GM21528 (cell line): ENCODE results near the gene RNF223.
"Not testable (repeated sequence)": the region's sequence is repeated elsewhere in the genome, so short reads cannot be mapped to it uniquely, and the experiment has no call there.

ENCODE experiments used
- ATAC-seq: cut with Tn5 transposase; IDR thresholded peaks from one replicate; pipeline ENCODE4 v1.9.1; 2021; ENCODE audit warnings: mild to moderate bottlenecking, moderate library complexity; ENCODE audit not compliant: unreplicated experiment, low FRiP score

The RNF223 gene

GRCh38 chr1:1088029-1088800, 14.1 kb upstream of the RNF223 start:
- no peak for ATAC-seq

DNA sequence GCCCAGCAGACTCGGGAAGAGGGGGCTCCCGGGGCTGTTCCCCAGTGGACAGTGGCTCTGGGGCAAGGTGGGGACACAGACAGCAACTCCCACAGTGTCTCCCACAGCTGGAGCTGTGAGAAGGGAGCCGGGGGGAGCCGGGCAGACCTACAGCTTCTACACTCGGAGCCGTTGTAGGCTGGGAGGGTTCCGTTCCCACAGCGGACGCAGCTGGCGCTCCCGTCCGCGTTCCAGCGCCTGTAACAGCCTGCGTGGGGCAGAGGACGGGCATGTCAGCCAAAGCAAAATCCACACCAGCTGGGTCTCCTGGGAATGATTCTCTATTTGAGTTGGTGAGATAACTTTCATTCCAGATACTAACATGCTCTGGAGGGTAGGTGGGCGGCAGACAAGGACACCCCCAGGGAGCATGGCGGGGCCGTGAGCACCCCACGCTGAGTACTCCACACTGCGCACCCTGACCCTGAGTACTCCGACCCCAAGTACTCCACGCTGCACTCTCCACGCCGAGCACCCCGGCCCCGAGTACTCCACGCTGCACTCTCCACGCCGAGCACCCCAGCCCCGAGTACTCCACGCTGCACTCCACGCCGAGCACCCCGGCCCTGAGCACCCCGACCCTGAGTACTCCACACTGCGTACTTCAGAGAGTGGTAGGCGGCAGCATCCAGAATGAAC, 13.4 kb upstream of the RNF223 start:
- no peak for ATAC-seq

DNA sequence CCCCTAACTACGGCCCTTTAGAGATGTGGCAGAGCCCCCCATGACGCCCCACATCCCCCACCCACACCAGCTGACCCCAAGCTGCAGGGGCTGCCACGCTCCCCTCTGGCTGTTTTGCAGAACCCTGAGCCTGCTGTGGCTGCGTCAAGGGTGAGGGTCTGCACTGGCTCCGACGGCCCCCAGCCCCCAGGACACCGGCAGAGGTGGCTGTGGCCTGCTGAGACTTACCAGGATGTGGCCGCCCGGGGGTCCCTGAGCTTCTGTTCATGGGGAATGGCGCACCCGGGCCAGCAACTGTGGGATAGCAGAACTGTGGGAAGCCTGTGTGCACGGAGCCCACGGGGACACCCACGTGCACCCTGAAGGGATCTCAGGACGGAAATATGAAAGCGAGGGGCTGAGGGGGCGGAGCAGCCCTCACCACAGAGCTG, 12.8 kb upstream of the RNF223 start:
- no peak for ATAC-seq

GRCh38 chr1:1085911-1086841, 12.1 kb upstream of the RNF223 start:
- ATAC-seq = no peak

DNA sequence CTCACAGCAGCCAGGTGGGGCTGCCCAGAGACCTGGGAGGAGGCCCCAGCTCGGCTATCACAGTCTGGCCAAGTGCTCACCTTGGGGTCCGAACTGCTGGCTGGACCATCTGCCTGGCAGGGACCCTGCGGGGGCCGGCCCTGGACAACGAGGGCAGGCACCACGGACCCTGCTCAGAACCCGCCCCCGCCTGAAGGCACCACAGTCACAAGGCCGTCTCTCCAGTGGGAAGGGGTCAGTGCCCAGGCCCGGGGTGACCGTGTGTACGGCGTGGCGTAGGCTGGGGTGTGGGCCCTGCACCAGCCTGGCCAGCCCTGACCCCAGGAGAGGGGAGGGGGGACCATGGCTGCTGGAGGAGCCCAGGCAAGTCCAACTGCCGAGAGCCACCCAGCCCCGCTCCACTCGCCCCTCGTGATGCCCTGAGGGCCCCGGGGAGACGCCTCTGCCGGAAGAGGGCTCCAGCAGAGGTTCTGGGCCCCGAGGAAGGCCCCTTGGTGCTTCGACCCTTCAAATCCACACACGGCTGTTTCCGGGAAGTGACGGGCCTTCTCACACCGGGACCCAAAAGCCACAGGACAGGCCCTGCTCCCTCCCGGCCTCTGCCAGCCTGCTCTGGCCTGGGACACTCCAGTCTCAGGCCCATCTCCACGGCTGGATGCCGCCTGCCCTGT, 11.2 kb upstream of the RNF223 start:
- ATAC-seq = no peak

DNA sequence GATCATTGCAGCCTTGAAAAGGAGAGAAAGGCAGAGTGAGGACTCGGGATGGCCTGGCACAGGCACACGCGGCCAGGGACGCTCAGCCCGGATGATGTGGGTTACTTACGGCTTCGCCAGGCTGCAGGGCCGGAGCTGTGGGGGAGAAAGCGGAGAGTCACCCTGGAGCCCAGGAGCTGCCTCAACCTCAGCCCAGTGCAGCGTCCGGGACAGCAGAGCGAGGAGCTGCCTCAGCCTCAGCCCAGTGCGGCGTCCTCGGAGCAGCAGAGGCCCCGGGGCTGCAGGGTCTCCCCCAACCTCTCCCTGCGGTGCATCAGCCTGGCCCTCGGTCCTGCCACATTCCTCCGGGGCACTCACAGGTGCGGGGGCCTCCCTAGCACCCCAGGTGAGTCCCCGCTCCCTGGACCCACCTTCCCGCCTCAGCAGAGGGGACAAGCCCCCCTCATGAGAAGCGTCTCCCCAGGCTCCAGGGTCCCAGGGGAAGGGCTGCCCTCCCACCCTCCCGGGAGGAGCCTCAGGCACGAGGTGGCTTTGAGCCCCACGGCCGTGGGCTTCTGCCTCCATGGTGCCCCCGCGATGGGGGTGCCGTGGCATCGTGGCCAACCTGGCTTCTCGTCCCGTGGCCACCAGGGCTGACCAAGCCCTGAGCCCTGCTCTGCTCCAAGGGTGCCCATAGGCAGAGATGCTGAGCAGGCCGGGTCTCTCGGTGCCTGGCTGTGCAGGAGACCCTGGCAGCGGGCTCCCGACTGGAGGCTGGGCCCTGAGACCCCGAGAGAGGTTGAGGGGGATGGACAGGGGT, 10.5 kb upstream of the RNF223 start:
- ATAC-seq = no peak

- no peak for ATAC-seq
Measured at GRCh38 chr1:1083416-1084371, 9.6 kb upstream of the RNF223 start.

- no peak for ATAC-seq
Measured at GRCh38 chr1:1082776-1083415, 8.8 kb upstream of the RNF223 start.

- ATAC-seq = no peak
Measured at GRCh38 chr1:1082239-1082775, 8.2 kb upstream of the RNF223 start.

DNA sequence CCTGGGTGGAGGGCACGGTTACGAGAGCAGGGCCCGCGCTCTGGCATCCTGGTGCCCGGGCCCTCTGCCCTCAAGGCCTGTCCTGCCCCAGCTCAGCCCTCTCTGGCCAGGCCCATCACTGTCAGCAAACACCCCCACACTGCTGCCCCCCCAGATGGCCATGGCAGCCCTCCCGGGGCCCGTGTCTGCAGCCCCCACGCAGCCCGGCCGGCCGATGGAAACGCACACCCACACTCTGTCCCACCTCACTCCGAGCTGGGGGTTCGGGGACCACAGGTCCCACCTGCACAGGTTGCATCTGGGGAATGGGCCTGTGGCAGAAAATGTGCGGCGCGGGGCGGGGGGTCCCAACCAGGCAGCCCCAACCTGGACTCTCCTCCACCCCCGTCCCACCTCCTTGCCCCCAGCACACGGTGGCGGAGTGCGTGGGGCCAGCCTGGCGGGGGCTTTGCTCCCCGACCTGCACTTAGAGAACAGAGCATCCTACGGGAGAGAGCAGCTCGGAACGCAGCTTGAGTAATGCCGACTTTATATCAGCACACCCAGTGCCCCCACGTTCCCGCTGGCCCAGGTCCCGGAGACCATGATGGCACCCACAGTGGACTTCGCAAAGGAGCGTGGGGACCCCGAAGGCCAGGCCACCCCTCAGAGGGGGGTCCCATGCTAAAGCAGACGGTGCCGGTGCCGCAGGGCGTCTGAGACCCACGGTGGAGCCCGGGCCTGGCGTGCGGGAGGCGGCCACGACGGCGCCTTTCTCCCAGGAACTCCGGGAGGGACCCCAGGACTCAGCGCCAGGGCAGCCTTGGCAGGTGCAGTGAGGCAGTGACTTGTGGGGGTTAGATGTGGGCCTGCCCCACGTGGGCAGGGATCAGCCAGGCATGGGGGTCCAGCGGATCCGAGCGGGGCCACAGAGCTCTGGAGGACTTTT, 7.5 kb upstream of the RNF223 start:
- ATAC-seq = no peak

GRCh38 chr1:1080951-1081310, 6.8 kb upstream of the RNF223 start:
- no peak for ATAC-seq

- ATAC-seq = no peak
Measured at GRCh38 chr1:1080122-1080757, 6.1 kb upstream of the RNF223 start.

- ATAC-seq = no peak
Measured at GRCh38 chr1:1079408-1080121, 5.5 kb upstream of the RNF223 start.

- ATAC-seq = not testable (repeated sequence)
Measured at GRCh38 chr1:1077396-1077795, 3.3 kb upstream of the RNF223 start.

GRCh38 chr1:1075148-1075935, 1.2 kb upstream of the RNF223 start:
- ATAC-seq = no peak
